H9 (cell line): ENCODE data around the gene KRTAP10-12. TPM values are rescaled to one million over a fixed set of nuclear protein-coding genes. Genes with fewer than 3 reads are reported as not detected.
A peak's percentile ranks its signal among the peaks of the same experiment; 100 is the strongest.

ENCODE experiments used
- DNase-seq: peaks from one replicate; pipeline ENCODE4 v3.0.0-alpha.2; 2017
- H2AFZ ChIP-seq: one replicate; pipeline ENCODE4 v1.6.1; 2013; ENCODE audit warnings: mild to moderate bottlenecking, low read length, control low read depth, moderate library complexity
- H2AK5ac ChIP-seq: 2 replicates; pipeline ENCODE4 v1.6.1; 2013; ENCODE audit warnings: low read length, control low read depth, mixed read lengths; ENCODE audit not compliant: insufficient read length
- H2BK120ac ChIP-seq: one replicate; pipeline ENCODE4 v1.6.1; 2013; ENCODE audit warnings: low read depth, mild to moderate bottlenecking, low read length, control low read depth, inconsistent platforms; ENCODE audit not compliant: poor library complexity, severe bottlenecking
- H2BK12ac ChIP-seq: 2 replicates; pipeline ENCODE4 v1.6.1; 2013; ENCODE audit warnings: low read length, control low read depth, mixed read lengths, low read depth; ENCODE audit not compliant: insufficient read length
- H2BK15ac ChIP-seq: 2 replicates; pipeline ENCODE4 v1.6.1; 2013; ENCODE audit warnings: low read depth, low read length, control low read depth
- H2BK20ac ChIP-seq: one replicate; pipeline ENCODE4 v1.6.1; 2013; ENCODE audit warnings: low read depth, mild to moderate bottlenecking, low read length, control low read depth, inconsistent platforms; ENCODE audit not compliant: poor library complexity, severe bottlenecking
- H2BK5ac ChIP-seq: 2 replicates; pipeline ENCODE4 v1.6.1; 2013; ENCODE audit warnings: low read length, control low read depth, mixed read lengths; ENCODE audit not compliant: insufficient read length
- H3K14ac ChIP-seq: 2 replicates; pipeline ENCODE4 v1.6.1; 2013; ENCODE audit warnings: low read length, control low read depth; ENCODE audit not compliant: insufficient read depth
- H3K18ac ChIP-seq: 2 replicates; pipeline ENCODE4 v1.6.1; 2013; ENCODE audit warnings: low read depth, mild to moderate bottlenecking, mixed read lengths, low read length, control low read depth; ENCODE audit not compliant: insufficient read length
- H3K23ac ChIP-seq: 2 replicates; pipeline ENCODE4 v1.6.1; 2013; ENCODE audit warnings: low read length, control low read depth, mixed read lengths, low read depth; ENCODE audit not compliant: insufficient read length
- H3K23me2 ChIP-seq: 2 replicates; pipeline ENCODE4 v1.6.1; 2013; ENCODE audit warnings: low read depth, mild to moderate bottlenecking, mixed read lengths, low read length, control low read depth; ENCODE audit not compliant: insufficient read length, poor library complexity, severe bottlenecking
- H3K27ac ChIP-seq: 2 replicates; pipeline ENCODE4 v1.5.1; 2013; ENCODE audit warnings: low read length, control low read depth, mixed read lengths, low read depth; ENCODE audit not compliant: insufficient read length
- H3K27me3 ChIP-seq: 2 replicates; pipeline ENCODE4 v1.6.1; 2013; ENCODE audit warnings: low read length, control low read depth, inconsistent platforms; ENCODE audit not compliant: insufficient read depth
- H3K4ac ChIP-seq: 2 replicates; pipeline ENCODE4 v1.6.1; 2013; ENCODE audit warnings: low read depth, mild to moderate bottlenecking, control low read depth, inconsistent platforms, low read length, moderate library complexity
- H3K4me1 ChIP-seq: 2 replicates; pipeline ENCODE4 v1.6.1; 2013; ENCODE audit warnings: low read length, control low read depth, inconsistent platforms; ENCODE audit not compliant: insufficient read depth
- H3K4me2 ChIP-seq: 2 replicates; pipeline ENCODE4 v1.6.1; 2013; ENCODE audit warnings: low read length, control low read depth, mixed read lengths; ENCODE audit not compliant: insufficient read length, insufficient read depth
- H3K56ac ChIP-seq: 2 replicates; pipeline ENCODE4 v1.6.1; 2013; ENCODE audit warnings: low read depth, mild to moderate bottlenecking, mixed read lengths, low read length, control low read depth; ENCODE audit not compliant: insufficient read length
- H3K79me1 ChIP-seq: 2 replicates; pipeline ENCODE4 v1.6.1; 2013; ENCODE audit warnings: low read depth, mild to moderate bottlenecking, moderate library complexity, low read length, control low read depth, inconsistent platforms; ENCODE audit not compliant: insufficient read depth, poor library complexity, severe bottlenecking
- H3K79me2 ChIP-seq: 2 replicates; pipeline ENCODE4 v1.6.1; 2013; ENCODE audit warnings: low read length, control low read depth, inconsistent platforms; ENCODE audit not compliant: insufficient read depth
- H3K9ac ChIP-seq: 2 replicates; pipeline ENCODE4 v1.6.1; 2013; ENCODE audit warnings: low read length, control low read depth, mixed read lengths; ENCODE audit not compliant: insufficient read length; ENCODE audit errors: extremely low read depth
- H3K9me3 ChIP-seq: one replicate; pipeline ENCODE4 v1.6.1; 2013; ENCODE audit warnings: low read depth, low read length, inconsistent platforms; ENCODE audit not compliant: control insufficient read depth
- H3T11ph ChIP-seq: one replicate; pipeline ENCODE4 v1.6.1; 2013; ENCODE audit warnings: mild to moderate bottlenecking, low read length, control low read depth, inconsistent platforms
- H4K20me1 ChIP-seq: one replicate; pipeline ENCODE4 v1.6.1; 2013; ENCODE audit not compliant: control insufficient read depth, insufficient read length, insufficient read depth
- H4K5ac ChIP-seq: 2 replicates; pipeline ENCODE4 v1.6.1; 2013; ENCODE audit warnings: low read depth, mild to moderate bottlenecking, mixed read lengths, low read length, control low read depth; ENCODE audit not compliant: insufficient read length
- H4K8ac ChIP-seq: replicated peaks from 2 replicates; pipeline ENCODE4 v1.6.1; 2013; ENCODE audit warnings: low read length, control low read depth, mixed read lengths, low read depth; ENCODE audit not compliant: insufficient read length
- H4K91ac ChIP-seq: 2 replicates; pipeline ENCODE4 v1.6.1; 2013; ENCODE audit warnings: low read depth, mild to moderate bottlenecking, moderate library complexity, mixed read lengths, low read length, control low read depth; ENCODE audit not compliant: insufficient read length
- H3K27ac Mint-ChIP-seq, 3 experiments: 2 replicates in 2 of 3; 3 replicates in 1 of 3; pipeline ENCODE4 v1.8.0; 2020 to 2021; ENCODE audit warnings: mixed read lengths in 3 of 3, mild to moderate bottlenecking in 1 of 3, moderate library complexity in 1 of 3
- H3K27me3 Mint-ChIP-seq: 2 replicates; pipeline ENCODE4 v1.8.0; 2021; ENCODE audit warnings: low read depth, mild to moderate bottlenecking, moderate library complexity, mixed read lengths
- H3K36me3 Mint-ChIP-seq, 3 experiments: 2 replicates in 2 of 3; 3 replicates in 1 of 3; pipeline ENCODE4 v1.8.0; 2020 to 2021; ENCODE audit warnings: low read depth in 3 of 3, mixed read lengths in 3 of 3; ENCODE audit not compliant: insufficient read depth in 1 of 3
- H3K4me1 Mint-ChIP-seq, 2 experiments: 2 replicates each; pipeline ENCODE4 v1.8.0; 2020; ENCODE audit warnings: mixed read lengths in 2 of 2
- H3K4me3 Mint-ChIP-seq, 2 experiments: 2 replicates in 1 of 2; 3 replicates in 1 of 2; pipeline ENCODE4 v1.8.0; 2020 to 2021; ENCODE audit warnings: mild to moderate bottlenecking in 2 of 2, mixed read lengths in 2 of 2, moderate library complexity in 1 of 2
- H3K9me3 Mint-ChIP-seq, 2 experiments: 2 replicates in 1 of 2; 3 replicates in 1 of 2; pipeline ENCODE4 v1.8.0; 2020; ENCODE audit warnings: mild to moderate bottlenecking in 2 of 2, mixed read lengths in 2 of 2, moderate library complexity in 1 of 2
- WGBS: extraction: QIAGEN DNeasy Blood & Tissue Kit; methylation state at CpG from one replicate; pipeline ENCODE4 v1.1.7; 2013; ENCODE audit warnings: missing lambda C conversion rate, low lambda C conversion rate, mixed read lengths; ENCODE audit not compliant: insufficient read length; ENCODE audit errors: extremely low coverage; 5-methylcytosine and 5-hydroxymethylcytosine counted together
- total RNA-seq: library from RNA; stranded (reverse); gene quantifications from 2 replicates; pipeline ENCODE4 v1.2.1, GENCODE V29; 2021
- TF ChIP-seq, protein P1 (sequence below): fragments of 200-600 bp; sonication (generic); conservative IDR thresholded peaks from 3 replicates; pipeline ENCODE4 v1.8.0; 2021; ENCODE audit warnings: antibody characterized with exemption, mild to moderate bottlenecking

The KRTAP10-12 gene
- total RNA-seq, 1 experiment from 2014 or later, result not detected

DNA sequence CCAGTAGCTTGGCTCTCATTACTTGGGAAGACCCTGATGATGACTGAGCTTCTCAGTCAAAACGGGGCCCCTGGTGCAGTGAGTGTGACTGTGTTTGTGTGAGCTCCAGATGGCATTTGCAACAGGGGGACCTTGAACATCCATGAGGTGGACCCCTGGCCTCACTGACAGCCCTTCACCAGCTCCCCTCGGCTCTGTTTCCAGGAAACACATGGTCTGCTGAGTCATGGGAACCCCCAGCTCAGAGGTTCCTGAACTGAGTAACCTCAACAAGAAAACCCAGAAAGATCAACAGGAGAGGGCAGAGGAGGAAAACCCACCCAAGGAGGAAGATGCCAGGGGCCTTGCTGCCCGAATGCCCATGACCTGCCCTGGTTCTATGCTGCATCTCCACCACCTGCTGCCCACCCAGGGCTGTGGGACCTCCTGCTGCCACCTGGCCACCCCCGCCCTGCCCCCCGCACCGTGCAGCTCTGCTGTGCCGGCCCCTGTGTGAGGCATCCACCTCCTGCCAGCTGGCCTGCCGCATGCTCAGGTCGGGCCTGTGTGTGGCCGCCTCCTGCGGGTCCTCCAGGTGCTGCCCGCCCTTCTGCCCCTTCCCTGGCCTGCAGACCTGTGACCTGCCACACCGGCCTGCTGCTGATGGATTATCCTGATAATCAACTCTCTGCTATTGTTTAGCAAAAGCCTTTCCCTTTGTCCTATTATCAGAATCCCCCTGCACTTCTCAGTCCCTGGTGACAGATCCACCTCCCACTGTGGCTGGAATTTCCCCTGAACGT lies 10.8 kb upstream of the KRTAP10-12 start:
- H3K4me3 Mint-ChIP-seq, result peak overlapping the region in 1 of 2 experiments; percentile 37; a peak in 2 of 5 replicates
- Histone ChIP-seq H2BK15ac (no peak overlapping the region), H3K23ac (no peak overlapping the region), H2BK5ac (no peak overlapping the region), H4K5ac (no peak overlapping the region), H4K20me1 (no peaks in the 10 kb centered on the region), H2BK20ac (no peak overlapping the region), H3K56ac (no peak overlapping the region), H3K9me3 (no peaks in the 10 kb centered on the region), H3T11ph (no peak overlapping the region), H3K4me1 (peaks cover 5% of the 10 kb centered on the region; the same call in 1 of the 2 replicates), H2AFZ (no peak overlapping the region), H4K91ac (no peak overlapping the region), H2BK12ac (no peak overlapping the region), H3K79me2 (no peaks in the 10 kb centered on the region), H2BK120ac (no peak overlapping the region), H3K79me1 (no peaks in the 10 kb centered on the region), H3K4me2 (no peak overlapping the region), H4K8ac (no peak overlapping the region), H3K27ac (no peak overlapping the region), H3K27me3 (no peaks in the 10 kb centered on the region), H3K4ac (no peak overlapping the region), H3K23me2 (no peaks in the 10 kb centered on the region), H2AK5ac (no peak overlapping the region), H3K14ac (no peak overlapping the region), H3K9ac (no peak overlapping the region), H3K18ac (no peak overlapping the region)
- H3K27ac Mint-ChIP-seq, result peak overlapping the region; percentile 7 to 86 (median 55); a peak in 3 of 7 replicates
- WGBS, result no CpG with 5 or more reads among the region's 14 CpGs
- no peaks in the 10 kb centered on the region; a peak in 1 of 7 replicates for H3K36me3 Mint-ChIP-seq
- peak; percentile 56 for DNase-seq
- peaks cover 32% of the 10 kb centered on the region for H3K27me3 Mint-ChIP-seq
- TF ChIP-seq, protein P1, sequence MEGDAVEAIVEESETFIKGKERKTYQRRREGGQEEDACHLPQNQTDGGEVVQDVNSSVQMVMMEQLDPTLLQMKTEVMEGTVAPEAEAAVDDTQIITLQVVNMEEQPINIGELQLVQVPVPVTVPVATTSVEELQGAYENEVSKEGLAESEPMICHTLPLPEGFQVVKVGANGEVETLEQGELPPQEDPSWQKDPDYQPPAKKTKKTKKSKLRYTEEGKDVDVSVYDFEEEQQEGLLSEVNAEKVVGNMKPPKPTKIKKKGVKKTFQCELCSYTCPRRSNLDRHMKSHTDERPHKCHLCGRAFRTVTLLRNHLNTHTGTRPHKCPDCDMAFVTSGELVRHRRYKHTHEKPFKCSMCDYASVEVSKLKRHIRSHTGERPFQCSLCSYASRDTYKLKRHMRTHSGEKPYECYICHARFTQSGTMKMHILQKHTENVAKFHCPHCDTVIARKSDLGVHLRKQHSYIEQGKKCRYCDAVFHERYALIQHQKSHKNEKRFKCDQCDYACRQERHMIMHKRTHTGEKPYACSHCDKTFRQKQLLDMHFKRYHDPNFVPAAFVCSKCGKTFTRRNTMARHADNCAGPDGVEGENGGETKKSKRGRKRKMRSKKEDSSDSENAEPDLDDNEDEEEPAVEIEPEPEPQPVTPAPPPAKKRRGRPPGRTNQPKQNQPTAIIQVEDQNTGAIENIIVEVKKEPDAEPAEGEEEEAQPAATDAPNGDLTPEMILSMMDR, result peak; percentile 40; the same call in 2 of the 3 replicates
- H3K4me1 Mint-ChIP-seq, result peaks cover 28 to 31% of the 10 kb centered on the region in 2 experiments
- peaks cover 0 to 4% of the 10 kb centered on the region in 2 experiments; a peak in 2 of 5 replicates for H3K9me3 Mint-ChIP-seq
